ENCODE data around the gene PLOD1.
A peak's percentile ranks its signal among the peaks of the same experiment; 100 is the strongest.
"Not testable (repeated sequence)": the region's sequence is repeated elsewhere in the genome, so short reads cannot be mapped to it uniquely, and the experiment has no call there.

Gene PLOD1

GRCh38 chr1:11891433-11892186, 42.9 kb upstream of the PLOD1 start:
- no peak for TF ChIP-seq CTCF (IDR thresholded peaks at IDR 0.05; ENCODE audit: borderline replicate concordance, control extremely low read depth, extremely low read depth, insufficient read depth, missing control alignments)
- in situ Hi-C loops (cut with MboI; ENCODE audit: low sequenced_read_pairs, unreplicated experiment): no loop called here
- no peak for DNase-seq (ENCODE audit: low spot score)

GRCh38 chr1:11893907-11894251, 40.6 kb upstream of the PLOD1 start:
- DNase-seq (ENCODE audit: low spot score): peak; percentile 89
- in situ Hi-C loops (cut with MboI; ENCODE audit: low sequenced_read_pairs, unreplicated experiment): no loop called here
- peak; percentile 96 for TF ChIP-seq CTCF (IDR thresholded peaks at IDR 0.05; ENCODE audit: borderline replicate concordance, control extremely low read depth, extremely low read depth, insufficient read depth, missing control alignments)

GRCh38 chr1:11894501-11894900, 40.0 kb upstream of the PLOD1 start:
- DNase-seq (ENCODE audit: low spot score); in situ Hi-C loops (cut with MboI; ENCODE audit: low sequenced_read_pairs, unreplicated experiment): not testable (repeated sequence)

GRCh38 chr1:11898086-11898785, 36.3 kb upstream of the PLOD1 start:
- no peak for DNase-seq (ENCODE audit: low spot score)
- no peak for TF ChIP-seq CTCF (IDR thresholded peaks at IDR 0.05; ENCODE audit: borderline replicate concordance, control extremely low read depth, extremely low read depth, insufficient read depth, missing control alignments)
- in situ Hi-C loops (cut with MboI; ENCODE audit: low sequenced_read_pairs, unreplicated experiment): no loop called here

- DNase-seq (ENCODE audit: low spot score): peak; percentile 37
- TF ChIP-seq CTCF (IDR thresholded peaks at IDR 0.05; ENCODE audit: borderline replicate concordance, control extremely low read depth, extremely low read depth, insufficient read depth, missing control alignments): no peak
- in situ Hi-C loops (cut with MboI; ENCODE audit: low sequenced_read_pairs, unreplicated experiment): no loop called here
These were observed 35.6 kb upstream of the PLOD1 start for GRCh38 chr1:11898831-11899467.

GRCh38 chr1:11901446-11901845, 33.1 kb upstream of the PLOD1 start:
- DNase-seq (ENCODE audit: low spot score): not testable (repeated sequence)

GRCh38 chr1:11903210-11903609, 31.3 kb upstream of the PLOD1 start:
- in situ Hi-C loops (cut with MboI; ENCODE audit: low sequenced_read_pairs, unreplicated experiment): loop anchor here (10.0 kb wide), 1 partner anchor 58 kb away; the partner anchor contains the start of gene NPPA
- TF ChIP-seq CTCF (IDR thresholded peaks at IDR 0.05; ENCODE audit: borderline replicate concordance, control extremely low read depth, extremely low read depth, insufficient read depth, missing control alignments): no peak
- DNase-seq (ENCODE audit: low spot score): no peak

More at GRCh38 chr1:11901446-11901845, 33.1 kb upstream of the PLOD1 start:
- in situ Hi-C loops (cut with MboI; ENCODE audit: low sequenced_read_pairs, unreplicated experiment): loop anchor here (10.0 kb wide), 1 partner anchor 57 kb away; the partner anchor contains the start of gene NPPA

GRCh38 chr1:11904156-11904555, 30.4 kb upstream of the PLOD1 start:
- not testable (repeated sequence) for DNase-seq (ENCODE audit: low spot score)

More at GRCh38 chr1:11904156-11904555, 30.4 kb upstream of the PLOD1 start:
- in situ Hi-C loops (cut with MboI; ENCODE audit: low sequenced_read_pairs, unreplicated experiment): loop anchor here (10.0 kb wide), 1 partner anchor 59 kb away; the partner anchor contains the start of gene NPPA
